Epidermal melanocyte (primary cell): Measurements from ENCODE around the gene SNX32.
"Not testable (repeated sequence)": the region's sequence is repeated elsewhere in the genome, so short reads cannot be mapped to it uniquely, and the experiment has no call there.

Experiments used
- DNase-seq: peaks from one replicate; pipeline ENCODE4 v3.0.0; 2011; ENCODE audit warnings: low spot score; ENCODE audit not compliant: insufficient read length

SNX32 gene

DNA sequence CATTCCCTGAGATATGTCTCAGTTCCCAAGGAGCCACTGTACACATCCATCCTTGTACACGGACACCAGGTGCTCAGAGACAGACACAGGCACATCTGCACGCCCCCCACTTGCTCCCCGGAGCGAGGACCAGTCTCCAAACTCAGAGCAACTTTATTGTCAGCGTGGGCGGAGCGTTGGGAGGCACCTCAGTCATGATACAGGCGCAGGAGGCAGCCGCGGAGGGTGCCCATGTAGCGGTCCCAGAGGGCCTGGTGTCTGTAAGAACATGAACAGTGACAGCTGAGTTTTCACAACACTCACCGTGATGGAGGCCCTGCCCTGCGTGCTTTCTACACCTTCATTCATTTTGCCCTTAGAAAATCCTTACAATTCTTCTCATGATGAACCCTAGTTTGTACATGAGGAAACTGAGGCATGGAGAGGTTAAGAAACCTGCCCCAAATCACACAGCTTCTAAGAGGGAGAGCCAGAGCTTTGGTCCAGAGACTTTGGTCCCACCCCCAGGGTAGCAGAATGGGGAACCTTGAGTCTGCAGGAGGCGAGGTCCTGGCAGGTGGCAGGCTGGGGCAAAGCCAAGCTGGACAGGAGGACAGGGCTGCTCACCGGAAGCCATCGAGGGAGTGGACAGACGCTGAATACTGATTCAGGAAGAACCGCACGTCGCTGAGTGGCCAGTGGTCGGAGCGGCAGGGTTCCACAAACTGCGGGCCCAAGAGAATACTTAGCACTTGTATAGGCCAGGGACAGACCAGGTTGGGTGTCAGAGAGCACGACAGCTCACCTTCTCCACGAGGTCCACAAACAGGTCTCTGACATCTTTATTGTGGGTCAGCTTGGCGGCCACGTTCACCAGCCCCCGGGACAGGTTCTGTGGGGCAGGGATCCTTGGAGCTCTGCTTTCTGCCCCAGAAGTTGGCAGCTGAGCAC, 50.3 kb downstream of the SNX32 start:
- DNase-seq: no peak

DNA sequence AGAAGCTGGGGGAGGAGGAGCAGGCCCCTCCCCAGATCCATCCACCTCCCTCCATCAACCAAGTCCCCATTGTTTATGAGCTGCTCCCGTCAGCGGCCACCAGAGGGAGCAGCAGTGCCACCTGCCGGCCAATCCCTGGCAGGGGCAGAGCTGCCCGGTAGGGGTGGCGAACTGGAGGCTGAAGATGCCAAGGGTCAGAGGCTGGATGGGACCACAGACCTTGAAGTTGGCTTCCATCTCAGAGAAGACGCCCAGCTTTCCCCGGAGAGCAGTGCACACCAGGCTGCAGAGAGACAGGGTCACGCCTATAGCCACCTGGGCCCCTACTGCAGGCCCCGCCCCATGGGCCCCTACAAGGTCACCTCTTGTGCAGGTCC, 50.9 kb downstream of the SNX32 start:
- DNase-seq: peak; percentile 83

DNA sequence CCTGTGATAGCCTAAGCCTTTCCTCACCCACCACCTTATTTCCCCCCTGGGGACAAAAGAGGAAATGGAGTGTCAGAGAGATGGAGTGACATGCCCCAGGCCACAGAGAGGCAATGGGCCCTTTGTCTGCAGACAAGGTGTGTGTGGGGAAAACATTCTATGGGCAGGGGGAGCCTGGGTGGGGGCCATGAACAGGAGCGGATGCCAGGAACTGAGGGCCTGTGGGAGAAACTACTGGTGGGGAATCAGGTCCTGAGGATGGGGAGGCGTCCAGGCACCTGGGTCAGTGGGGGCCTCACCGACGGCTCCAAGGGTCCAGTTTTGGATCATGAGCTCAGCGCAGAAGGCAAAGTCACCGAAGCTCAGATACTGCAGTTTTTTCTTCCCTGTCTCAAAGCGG, 51.5 kb downstream of the SNX32 start:
- no peak for DNase-seq

DNA sequence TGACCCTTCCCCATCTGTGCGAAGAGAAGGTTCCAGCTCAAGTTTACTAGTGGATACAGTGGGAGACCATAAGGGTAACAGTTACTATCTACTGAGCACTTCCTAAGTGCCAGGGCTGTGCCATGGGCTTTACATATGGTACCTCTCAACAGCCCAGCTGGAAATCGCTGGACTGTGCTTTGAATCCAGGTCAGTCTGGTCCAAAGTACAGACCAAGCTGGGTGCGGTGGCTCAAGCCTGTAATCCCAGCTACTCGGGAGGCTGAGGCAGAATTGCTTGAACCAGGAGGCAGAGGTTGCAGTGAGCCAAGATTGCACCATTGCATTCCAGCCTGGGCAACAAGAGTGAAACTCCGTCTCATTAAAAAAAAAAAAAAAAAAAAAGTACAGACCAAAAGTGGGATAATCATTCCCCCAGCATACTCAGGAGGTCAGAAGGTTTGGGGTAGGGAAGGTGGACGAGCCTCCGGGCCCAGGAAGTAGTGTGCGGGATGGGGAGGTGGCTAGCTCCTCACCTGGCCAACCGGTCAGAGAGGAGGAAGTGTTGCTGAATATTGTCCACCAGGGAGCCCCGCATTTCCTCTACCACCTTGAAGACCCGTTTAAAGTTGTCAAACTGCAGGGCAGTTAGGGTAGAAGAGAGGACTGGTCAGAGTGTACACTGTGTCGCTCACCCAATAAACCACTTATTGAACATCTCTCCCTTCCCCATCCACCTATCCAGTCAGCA, 52.2 kb downstream of the SNX32 start:
- DNase-seq: no peak

DNA sequence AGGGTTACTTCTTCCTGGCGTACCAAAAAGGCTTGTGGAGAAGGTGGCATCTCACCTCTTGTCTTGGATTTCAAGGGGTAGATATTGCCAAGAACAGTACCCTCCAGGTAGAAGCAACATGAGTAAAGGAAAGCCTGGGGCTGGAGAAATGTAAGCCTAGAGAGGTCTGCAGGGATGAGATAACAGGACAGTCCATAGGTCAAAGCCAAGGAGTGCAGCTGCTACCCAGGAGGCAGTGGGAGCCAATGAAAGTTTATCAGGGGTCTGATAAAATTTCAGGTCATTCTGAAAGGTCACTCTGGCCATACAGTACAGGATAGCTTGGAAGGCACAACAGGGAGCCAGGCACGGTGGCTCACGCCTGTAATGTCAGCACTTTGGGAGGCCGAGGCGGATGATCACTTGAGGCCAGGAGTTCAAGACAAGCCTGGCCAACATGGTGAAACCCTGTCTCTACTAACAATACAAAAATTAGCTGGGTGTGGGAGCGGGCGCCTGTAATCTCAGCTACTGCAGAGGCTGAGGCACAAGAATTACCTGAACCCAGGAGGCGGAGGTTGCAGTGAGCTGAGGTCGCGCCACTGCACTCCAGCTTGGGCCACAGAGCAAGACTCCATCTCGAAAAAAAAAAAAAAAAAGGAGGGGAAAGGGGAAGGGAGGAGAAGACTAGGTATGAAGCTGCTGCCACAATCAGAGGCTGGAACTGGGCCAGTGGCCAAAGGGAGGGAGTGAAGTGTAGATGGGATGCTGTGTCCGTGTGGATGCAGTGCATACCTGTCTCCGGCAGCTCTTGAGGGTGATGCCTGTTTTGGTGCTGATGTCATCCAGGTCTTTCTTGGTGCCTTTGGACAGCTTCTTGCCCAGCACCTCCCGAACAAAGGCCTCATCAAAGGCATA, 53.3 kb downstream of the SNX32 start:
- no peak for DNase-seq

DNA sequence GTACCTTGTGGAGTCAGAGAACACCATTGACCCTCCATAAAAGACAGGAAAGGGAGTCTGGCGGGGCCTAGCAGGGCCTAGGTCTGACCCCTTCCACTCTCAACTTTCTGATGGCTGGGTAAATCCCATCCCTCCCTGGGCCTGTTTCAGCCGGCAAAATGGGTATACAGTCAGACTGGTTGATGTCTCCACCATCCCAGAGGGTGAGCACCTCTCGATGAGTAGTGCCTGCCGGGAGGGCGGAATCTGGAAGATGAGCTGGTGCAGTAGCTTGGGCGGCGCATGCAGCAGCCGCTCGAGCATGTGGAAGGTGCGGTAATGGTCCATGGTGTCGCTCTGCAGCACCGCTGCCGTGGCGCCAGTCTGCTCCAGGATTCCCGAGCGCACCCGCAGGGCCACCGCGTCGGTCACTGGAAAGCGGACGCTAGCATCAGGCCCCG, 54.0 kb downstream of the SNX32 start:
- DNase-seq: no peak

DNA sequence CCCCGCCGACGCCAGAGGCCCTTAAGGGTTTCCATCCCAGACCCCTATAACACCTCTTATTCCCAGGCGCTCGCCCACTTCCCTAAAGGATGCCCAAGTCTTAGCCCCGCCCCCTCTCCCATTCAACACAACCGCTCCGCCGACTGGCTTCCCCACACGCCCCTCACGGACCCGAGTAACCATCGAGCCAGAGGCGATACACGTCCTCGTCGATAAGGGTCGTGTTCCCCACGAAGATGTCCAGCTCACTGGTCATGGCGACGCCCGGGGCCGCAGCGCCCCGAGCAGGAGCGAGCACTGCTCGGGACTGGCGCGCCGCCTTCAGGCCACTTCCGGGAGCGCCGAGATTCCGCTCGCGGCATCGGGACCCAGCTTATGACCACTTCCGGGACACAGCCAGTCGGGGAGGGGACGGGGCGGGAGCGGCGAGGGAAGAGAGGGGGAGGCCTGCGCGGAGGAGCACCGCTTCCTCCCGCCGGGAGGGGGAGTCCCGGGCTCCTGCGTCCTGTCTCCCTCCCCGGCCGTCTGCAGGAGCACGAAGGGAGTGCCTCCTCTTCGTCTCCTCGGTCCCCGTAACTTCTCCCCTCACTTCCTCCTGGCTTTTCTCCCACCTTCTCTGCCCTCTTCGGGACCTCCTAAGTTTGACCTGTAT, 54.5 kb downstream of the SNX32 start, which contains the start of gene FIBP:
FIBP (minus strand) TSS at position 309 of the 652 bp plus-strand sequence; CDS start at position 256, 53 bp downstream.
- peak; percentile 96 for DNase-seq

DNA sequence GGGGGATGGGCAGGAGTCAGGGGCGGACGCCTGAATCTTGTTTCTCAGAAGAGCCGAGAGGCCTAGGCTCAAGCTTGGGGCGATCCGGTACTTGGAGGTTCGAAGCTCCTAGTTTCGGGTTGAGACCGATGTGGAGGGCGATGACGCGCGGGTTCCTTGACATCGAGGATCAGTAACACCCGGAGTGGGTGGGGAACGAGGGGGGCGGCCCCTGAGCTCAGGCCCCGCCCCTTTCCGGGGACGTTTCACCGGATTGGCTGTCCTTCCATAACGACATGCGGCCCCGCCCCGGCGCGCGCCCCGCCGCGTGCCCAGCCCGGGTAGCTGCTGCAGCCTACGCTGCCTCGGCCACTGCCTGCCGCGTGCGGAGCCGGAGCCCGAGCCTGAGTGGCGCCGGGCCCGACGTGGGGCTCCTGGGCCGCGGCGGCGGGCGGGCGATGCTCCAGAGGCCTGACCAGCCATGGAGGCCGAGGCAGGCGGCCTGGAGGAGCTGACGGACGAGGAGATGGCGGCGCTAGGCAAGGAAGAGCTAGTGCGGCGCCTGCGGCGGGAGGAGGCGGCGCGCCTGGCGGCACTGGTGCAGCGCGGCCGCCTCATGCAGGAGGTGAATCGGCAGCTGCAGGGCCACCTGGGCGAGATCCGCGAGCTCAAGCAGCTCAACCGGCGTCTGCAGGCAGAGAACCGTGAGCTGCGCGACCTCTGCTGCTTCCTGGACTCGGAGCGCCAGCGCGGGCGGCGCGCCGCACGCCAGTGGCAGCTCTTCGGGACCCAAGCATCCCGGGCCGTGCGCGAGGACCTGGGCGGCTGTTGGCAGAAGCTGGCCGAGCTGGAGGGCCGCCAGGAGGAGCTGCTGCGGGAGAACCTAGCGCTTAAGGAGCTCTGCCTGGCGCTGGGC, 56.8 kb downstream of the SNX32 start, which contains the start of gene CCDC85B:
CCDC85B (plus strand) TSS at position 350 of the 895 bp plus-strand sequence; CDS start at position 461, 111 bp downstream.
- DNase-seq: peak; percentile 94

DNA sequence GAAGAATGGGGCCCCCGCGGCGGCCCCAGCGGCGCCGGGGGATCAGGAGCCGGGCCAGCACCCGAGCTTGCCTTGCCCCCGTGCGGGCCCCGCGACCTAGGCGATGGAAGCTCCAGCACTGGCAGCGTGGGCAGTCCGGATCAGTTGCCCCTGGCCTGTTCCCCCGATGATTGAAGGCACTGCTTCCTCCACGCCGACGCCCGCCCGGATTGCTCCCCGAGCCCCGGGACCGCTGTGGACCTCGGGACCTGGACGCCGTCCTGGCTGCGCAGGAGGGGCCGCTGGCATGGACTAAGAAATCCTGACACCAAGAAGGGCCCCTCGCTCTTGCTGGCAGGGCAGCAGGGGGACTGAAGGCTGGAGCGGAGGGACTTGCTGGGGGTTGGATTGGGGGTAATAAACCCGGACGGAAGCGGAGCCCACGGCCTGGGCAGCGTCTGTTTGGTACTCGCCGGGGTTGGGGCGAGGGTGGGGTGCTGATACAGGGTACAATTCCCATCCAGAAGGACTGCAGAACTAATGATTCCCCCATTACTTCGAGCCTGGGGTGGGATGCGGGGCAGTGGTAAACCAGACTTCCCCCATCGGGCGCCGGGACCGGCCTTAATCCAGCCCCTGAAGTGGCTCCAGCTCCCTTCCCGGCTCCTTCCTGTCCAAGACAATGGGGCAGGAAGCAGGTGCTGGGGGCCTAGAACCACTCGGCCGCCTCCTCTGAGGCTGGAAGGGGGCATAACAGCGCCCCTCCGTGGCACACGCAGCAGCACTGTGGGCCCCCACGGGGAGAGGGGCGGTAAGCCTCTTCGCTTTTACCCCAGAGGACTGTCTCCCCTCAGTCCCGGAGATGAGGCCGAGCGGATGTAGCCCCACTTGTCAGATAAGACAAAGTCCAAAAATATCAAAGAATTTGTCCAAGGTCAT, 57.7 kb downstream of the SNX32 start:
- DNase-seq: no peak

DNA sequence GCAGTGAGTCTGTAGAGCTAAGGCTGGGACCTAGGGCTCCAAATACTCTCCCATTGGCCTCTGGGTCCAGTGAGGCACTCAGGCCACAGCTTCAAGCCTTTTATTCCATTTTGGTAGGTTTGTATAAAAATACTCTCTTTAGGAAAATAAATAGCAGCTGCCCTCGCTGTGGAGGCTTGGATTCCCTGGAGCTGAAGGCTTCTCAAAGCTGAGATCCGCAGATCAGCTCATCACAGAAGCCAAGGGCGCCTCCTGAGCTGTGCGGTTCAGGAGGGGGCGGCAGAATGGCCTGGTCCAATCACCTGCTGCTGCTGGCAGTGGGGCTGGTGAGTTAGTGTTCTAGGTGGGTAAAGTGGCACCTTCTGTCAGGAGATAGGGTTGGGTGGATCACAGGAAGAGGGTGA, 58.4 kb downstream of the SNX32 start:
- DNase-seq: not testable (repeated sequence)

DNA sequence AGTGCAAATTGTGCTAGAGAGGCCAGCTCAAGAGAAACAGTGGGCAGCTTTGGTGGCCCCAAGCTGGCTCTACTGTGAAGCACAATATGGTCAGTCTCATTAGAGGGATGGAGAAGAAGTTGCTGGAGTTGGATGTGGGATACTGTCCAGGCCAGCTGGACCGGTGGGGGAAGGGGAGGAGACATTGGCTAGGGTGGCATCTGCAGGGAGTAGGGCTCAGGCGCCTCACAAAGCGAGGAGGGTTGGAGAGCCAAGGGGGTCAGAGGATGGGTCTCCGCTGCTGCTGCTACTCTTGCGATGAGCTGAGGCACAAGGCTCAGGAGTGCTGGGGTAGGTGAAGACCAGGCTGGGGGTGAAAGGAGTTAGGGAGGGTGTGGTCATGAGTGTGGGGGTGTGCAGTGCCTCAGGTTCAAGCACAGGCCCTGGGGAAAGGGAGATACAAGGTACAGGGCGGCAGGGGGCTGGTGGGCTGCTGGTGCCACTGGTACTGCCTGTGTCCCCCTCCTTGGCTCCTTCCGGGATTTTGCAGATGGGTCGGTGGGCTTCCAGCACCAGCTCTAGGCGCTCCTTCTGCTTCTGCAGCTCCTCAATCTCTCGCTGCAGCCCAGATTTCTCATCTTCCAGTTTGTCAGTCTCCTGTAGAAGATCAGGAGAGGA, 59.0 kb downstream of the SNX32 start:
- DNase-seq: no peak

DNA sequence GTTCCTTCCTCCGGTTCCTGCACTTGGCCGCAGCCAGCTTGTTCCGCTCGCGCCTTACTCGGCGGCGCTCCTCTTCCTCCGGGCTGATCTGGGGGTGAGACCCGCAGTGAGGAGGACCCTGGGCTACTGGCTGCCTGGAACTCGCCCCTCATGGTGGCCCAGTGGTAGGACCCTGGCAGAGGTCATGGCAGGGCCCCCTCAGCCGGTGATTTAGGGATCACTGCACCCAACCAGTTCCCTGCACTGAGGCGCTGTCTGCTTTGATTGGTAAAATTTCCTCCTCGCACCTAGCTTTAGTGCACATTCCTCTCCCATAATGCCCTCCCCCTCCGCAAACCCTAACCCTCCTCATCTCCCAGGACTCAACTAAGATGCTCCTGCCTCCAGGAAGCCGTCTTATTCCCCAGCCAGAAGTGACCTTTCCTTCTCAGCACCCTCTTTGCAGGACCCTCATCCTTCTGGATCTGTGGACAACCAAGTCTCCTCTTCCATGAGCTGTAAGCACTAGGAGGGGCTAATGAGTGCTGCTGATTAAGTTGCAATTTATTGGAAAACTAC, 60.4 kb downstream of the SNX32 start:
- no peak for DNase-seq

DNA sequence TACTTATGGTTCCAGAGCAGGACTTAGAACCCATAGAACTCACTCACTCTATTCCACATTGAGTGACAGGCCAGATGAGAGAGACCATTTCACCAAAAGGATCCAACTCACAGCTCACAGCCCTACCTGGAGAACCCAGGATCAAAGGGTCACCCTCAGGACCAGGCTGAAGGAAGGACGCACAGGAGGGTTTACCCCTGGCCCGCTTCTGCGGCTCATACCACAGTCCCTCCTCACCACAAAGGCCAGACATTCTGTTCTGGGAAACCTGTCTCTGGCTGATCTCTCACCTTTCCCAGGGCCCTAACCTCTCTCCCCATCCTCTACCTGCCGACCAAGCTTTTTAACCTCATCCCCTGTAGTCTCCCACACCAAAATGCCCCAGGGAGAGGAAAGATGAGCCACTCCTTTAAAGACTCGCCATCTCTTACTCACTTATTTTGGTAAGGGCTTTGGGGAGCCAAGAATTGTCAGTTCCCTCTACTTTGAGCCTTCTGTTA, 61.8 kb downstream of the SNX32 start:
- no peak for DNase-seq

DNA sequence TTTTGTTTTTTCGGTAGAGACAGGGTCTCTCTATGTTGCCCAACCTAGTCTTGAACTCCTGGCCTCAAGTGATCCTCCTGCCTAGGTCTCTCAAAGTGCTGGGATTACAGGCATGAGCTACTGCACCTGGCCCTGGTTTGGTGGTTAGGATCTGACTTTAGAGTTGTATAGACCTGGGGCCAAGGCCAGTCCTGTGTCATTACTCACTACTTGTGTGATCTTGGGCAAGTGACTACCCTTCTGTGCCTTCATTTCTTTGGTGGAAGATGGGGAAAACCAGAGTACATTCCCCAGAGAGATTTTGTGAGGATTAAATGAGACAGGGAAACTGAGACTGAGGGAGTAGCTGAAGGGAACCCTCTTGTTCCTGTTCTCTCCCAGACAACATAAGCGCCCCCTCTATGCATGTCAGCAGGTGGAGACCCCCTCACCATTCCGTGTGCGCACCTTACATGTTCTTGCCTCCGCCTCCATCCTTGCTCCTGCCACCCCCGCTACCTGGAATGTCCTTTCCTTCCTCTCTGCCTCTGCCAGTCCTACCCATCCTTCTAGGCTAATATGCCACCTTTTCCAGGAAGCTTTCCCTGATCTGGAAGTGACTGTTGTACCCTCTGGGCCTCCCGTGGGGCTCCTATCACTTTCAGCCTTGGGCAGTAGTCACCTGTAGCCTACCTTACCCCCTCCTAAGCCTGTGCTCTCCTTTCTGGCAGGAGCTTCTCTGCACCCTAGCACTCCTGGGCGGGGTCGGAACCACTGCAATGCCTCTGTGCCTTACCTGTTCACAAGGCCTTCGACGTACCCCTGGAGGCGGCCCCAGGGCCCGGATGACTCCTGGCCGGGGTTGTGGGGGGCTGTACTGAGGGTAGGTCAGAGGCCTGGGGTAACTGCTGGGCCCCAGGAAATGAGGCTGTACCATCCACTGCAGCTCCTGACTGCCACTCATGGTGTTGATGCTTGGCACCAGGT, 62.6 kb downstream of the SNX32 start:
- no peak for DNase-seq

DNA sequence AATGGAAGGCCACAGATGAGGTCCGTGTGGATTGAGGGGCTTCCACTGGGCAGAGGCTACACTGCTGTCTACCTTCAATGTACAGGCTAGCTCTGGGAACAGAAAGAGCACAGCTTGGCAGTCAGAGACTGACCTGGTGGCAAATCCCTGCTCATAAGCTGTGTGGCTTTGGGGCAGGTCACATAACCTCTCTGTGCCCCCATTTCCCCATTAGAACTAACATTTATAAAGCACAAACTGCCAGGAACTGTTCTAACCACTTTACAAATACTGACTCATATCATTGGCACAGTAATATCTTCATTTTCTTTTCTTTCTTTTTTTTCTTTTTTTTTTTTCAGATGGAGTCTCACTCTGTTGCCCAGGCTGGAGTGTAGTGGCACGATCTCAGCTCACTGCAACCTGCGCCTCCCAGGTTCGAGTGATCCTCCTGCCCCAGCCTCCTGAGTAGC, 63.3 kb downstream of the SNX32 start:
- DNase-seq: no peak

DNA sequence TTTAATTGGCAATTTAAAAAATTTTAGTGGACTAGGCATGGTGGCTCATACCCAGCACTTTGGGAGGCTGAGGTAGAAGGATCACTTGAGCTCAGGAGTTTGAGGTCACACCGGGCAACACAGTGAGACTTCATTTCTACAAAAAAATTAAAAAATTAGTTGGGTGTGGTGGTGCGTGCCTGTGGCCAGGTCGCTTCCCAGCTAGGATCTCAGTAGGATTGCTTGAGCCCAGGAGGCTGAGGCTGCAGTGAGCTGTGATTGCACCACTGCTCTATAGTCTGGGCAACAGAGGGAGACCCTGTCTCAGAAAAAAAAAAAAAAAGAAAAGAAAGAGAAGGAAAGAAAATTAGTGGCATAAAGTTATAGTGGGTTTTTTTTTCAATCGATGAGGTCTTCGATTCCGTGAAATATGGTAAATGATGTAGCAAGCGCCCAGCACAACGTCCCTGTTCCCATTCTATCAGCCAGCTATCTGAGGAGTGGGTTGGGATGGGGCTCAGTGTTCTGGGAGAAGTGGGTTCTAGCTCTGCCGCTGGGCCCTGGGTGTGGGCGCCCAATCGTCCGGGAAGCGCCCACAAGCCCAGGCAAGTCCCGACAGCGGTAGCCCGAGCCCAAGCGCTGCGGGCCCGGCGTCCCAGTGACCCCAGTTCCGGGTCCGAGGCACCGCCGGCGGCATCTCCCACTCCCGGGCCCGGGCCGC, 65.0 kb downstream of the SNX32 start:
- no peak for DNase-seq
